ENCODE measurements around the gene HECTD4. TPM values are rescaled to one million over a fixed set of nuclear protein-coding genes. Genes with fewer than 3 reads are reported as not detected.
A peak's percentile ranks its signal among the peaks of the same experiment; 100 is the strongest.
"Not testable (repeated sequence)": the region's sequence is repeated elsewhere in the genome, so short reads cannot be mapped to it uniquely, and the experiment has no call there.

Gene HECTD4, protein sequence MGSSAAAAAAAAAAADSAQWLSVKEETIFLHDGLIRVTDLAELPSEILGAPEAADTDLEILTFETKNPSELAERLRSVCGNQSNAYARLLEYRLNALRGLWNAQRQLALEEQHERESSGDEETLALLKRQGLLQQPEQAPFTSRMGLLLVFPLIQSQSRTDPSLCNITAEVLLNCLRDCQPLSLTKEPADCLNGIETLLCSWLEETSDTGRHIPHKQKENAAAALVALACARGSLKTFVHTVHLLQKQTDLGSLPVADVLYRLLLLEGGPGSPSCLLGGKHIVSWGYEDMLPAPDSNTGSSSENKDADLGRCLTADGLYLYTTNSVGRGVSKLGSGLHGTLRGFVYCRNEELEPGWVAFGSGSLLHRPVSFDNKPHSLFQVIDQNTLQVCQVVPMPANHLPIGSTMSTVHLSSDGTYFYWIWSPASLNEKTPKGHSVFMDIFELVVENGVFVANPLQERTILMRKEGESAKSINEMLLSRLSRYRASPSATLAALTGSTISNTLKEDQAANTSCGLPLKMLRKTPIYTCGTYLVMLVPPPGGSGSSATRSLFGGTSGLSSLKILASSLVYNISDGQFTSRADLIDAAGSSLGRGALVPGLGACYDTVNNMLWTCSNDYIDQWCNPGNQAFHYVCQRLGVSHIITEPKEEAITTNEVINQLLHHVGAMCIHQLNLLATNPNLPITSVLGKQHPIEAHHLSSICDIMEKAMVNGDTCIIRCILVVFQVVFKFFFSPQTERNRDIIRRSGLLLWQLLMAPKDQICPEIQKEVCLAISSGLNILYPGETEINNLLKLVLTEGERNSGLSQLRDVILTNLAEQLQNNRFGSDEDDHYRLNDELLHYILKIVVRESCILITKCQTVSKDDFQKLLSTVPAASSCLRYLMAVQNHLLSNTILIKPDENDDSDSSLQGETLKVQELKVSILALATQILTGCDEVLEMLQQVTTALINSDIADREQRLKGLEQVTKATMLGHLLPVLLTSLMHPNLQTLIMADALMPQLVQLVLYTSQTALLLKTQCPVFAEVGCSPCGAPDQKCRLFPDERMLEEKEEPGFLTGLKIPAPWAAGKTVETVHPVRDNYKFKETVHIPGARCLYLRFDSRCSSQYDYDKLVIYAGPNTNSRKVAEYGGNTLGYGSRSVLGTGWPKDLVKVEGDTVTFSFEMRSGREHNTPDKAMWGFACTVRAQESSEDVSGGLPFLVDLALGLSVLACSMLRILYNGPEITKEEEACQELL (N-terminal part only)
- total RNA-seq (2014; rRNA removed; shearing (Covaris generic)): 3.6 and 4.0 TPM in 2 replicates

GRCh38 chr12:112381883-112382796, at the start of gene HECTD4:
Gene HECTD4 (minus strand): TSS chr12:112382431. CDS start chr12:112382128, 303 bp downstream.
- DNase-seq (ENCODE audit: low spot score): peak; percentile 81

- no peak for DNase-seq (ENCODE audit: low spot score)
These were observed 49.7 kb upstream of the HECTD4 start for GRCh38 chr12:112431965-112432364.

GRCh38 chr12:112430929-112431328, 48.7 kb upstream of the HECTD4 start:
- no peak for DNase-seq (ENCODE audit: low spot score)

- DNase-seq (ENCODE audit: low spot score): no peak
These were observed 45.5 kb upstream of the HECTD4 start for GRCh38 chr12:112427760-112428159.

DNA sequence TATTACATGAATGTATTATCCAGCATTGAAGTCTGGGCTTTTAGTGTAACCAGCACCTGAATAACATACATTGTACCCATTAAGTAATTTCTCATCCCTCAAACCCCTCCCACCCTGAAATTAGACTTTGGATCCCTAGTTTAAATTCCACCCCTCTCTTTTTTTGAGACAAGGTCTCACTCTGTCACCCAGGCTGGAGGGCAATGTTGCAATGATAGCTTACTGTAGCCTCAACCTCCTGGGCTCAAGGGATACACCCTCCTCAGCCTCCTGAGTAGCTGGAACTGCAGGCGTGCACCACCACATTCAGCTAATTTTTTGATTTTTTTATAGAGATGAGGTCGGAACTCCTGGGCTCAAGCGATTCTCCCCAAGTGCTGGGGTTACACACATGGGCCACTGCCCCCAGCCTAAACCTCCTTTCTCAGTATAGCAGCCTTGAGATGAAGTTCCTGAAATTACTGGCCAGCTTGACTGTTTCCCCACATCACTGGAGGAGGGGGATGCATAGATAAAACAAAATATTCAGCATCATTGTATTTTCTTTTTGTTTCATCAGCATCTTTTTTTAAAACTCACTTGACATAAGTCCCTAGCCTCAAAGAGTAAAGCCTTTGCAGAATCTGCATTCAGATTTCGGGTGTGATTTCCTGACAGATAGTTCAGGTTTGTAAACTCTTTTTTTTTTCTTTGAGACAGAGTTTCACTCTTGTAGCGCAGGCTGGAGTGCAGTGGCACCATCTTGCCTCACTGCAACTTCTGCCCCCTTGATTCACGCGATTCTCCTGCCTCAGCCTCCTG, 43.6 kb upstream of the HECTD4 start:
- no peak for DNase-seq (ENCODE audit: low spot score)

GRCh38 chr12:112424126-112424525, 41.9 kb upstream of the HECTD4 start:
- no peak for DNase-seq (ENCODE audit: low spot score)

DNA sequence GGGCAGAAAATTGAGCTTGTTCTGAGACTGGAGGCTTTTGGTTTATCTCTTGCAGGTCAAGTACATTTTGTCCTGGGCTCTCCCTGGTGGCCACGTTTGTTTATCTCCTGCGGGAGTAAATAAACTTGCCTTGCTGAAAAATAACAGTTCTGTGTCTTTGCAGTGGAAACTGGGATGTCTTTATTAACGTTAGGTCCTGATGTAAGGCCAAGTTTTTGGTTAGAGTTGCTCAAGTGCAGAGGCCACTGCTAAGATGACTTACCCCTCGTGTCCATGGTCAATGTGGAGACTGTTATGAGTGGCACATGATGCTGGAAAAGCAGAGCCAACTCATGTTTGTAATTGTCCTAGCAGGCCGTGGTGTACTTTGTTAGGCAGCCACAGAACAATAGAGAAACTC, 40.3 kb upstream of the HECTD4 start:
- DNase-seq (ENCODE audit: low spot score): no peak

- DNase-seq (ENCODE audit: low spot score): no peak
These were observed 39.1 kb upstream of the HECTD4 start for GRCh38 chr12:112421363-112421762.

GRCh38 chr12:112420740-112421139, 38.5 kb upstream of the HECTD4 start:
- no peak for DNase-seq (ENCODE audit: low spot score)

GRCh38 chr12:112419297-112420133, 37.3 kb upstream of the HECTD4 start:
- DNase-seq (ENCODE audit: low spot score): peak; percentile 54

- DNase-seq (ENCODE audit: low spot score): peak; percentile 68
These were observed 36.5 kb upstream of the HECTD4 start, which contains the start of gene PTPN11 for GRCh38 chr12:112418608-112419296. Gene PTPN11 (plus strand): TSS chr12:112418947. CDS start chr12:112419112, 165 bp downstream.

DNA sequence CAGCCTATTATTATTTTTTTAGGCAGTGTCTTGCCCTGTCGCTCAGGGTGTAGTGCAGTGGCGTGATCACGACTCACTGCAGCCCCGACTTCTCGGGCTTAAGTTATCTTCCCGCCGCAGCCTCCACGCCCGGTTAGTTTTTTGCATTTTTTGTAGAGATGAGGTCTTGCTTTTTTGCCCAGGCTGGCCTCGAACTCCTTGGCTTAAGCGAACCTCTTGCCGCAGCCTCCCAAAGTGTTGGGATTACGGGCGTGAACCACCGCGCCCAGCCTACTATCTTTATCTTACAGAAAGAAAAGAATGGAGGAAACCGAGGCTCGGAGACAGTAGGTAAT, 36.0 kb upstream of the HECTD4 start:
- no peak for DNase-seq (ENCODE audit: low spot score)

DNA sequence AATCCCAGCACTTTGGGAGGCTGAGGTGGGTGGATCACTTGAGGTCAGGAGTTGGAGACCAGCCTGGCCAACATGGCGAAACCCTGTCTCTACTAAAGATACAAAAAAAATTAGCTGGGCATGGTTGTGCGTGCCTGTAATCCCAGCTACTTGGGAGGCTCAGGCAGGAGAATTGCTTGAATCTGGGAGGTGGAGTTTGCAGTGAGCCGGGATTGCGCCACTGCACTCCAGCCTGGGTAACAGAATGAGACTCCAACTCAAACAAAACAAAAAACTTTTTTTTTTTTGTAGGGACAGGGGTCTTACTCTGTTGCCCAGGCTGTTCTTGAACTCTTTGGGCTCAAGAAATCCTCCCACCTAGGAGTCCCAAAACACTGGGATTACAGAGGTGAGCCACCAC, 33.2 kb upstream of the HECTD4 start:
- not testable (repeated sequence) for DNase-seq (ENCODE audit: low spot score)

GRCh38 chr12:112413855-112414625, 31.8 kb upstream of the HECTD4 start:
- DNase-seq (ENCODE audit: low spot score): no peak

GRCh38 chr12:112409906-112410244, 27.6 kb upstream of the HECTD4 start:
- no peak for DNase-seq (ENCODE audit: low spot score)

GRCh38 chr12:112409064-112409905, 27.1 kb upstream of the HECTD4 start, which contains the start of gene RPL6:
Gene RPL6 (minus strand): TSS chr12:112409605. CDS start chr12:112408656, 949 bp downstream.
- peak; percentile 91 for DNase-seq (ENCODE audit: low spot score)

DNA sequence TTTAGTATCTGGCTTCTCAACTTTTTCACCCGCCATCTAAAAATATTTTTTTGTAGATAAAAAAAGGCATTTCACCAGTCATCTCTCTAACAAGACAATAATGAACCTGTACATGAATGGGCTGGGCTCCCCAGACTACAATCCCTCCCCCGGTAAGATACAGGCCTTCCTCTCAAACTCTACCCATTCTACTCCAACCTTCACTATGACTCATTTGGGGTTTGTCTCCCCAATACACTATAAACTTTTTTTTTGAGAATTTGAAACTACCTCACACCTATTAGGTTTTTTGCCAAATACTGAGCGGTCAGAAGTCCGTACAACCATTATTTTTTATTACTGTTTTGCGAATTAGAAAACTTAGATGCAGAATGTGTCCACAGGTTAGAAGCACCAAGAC, 26.4 kb upstream of the HECTD4 start:
- no peak for DNase-seq (ENCODE audit: low spot score)

Measured in H4 (cell line).